Sigmoid colon (tissue), 7 donors: Measurements from ENCODE around the gene ARID3B. TPM values are rescaled to one million over a fixed set of nuclear protein-coding genes. Genes with fewer than 3 reads are reported as not detected.
"Not testable (repeated sequence)": the region's sequence is repeated elsewhere in the genome, so short reads cannot be mapped to it uniquely, and the experiment has no call there.

Experiments
- DNase-seq: peaks from one replicate; pipeline ENCODE4 v3.0.0-alpha.2; 2019
- H3K27ac ChIP-seq, 4 donors: fragments of 200-600 bp; sonication (generic); one replicate each; pipeline ENCODE4 v1.5.1; 2016 to 2019; ENCODE audit warnings: mild to moderate bottlenecking in 1 of 4
- H3K27me3 ChIP-seq, 3 donors: fragments of 200-600 bp; sonication (generic); one replicate each; pipeline ENCODE4 v1.5.1; 2019; ENCODE audit warnings: mild to moderate bottlenecking in 1 of 3
- H3K36me3 ChIP-seq, 4 donors: fragments of 200-600 bp; sonication (generic); one replicate each; pipeline ENCODE4 v1.5.1; 2016 to 2019
- H3K4me1 ChIP-seq, 4 donors: fragments of 200-600 bp; sonication (generic); one replicate each; pipeline ENCODE4 v1.5.1; 2017 to 2019
- H3K4me3 ChIP-seq, 4 donors: fragments of 200-600 bp; sonication (generic); one replicate each; pipeline ENCODE4 v1.5.1; 2017 to 2019; ENCODE audit warnings: mild to moderate bottlenecking in 2 of 4, moderate library complexity in 1 of 4
- H3K9me3 ChIP-seq, 4 donors: fragments of 200-600 bp in 3 of 4; sonication (generic) in 3 of 4; one replicate each; pipeline versions ENCODE4 v1.5.1 to v1.6.1; 2013 to 2019
- EP300 ChIP-seq, 4 donors: sonication (generic); formaldehyde crosslinking; IDR thresholded peaks; one replicate each; pipeline ENCODE4 v1.6.1; 2017; ENCODE audit warnings: antibody characterized with exemption in 4 of 4
- POLR2A ChIP-seq, 2 donors: fragments of 450-650 bp; IDR thresholded peaks; one replicate each; pipeline ENCODE4 v1.6.1; 2016; ENCODE audit warnings: antibody characterized with exemption in 2 of 2, mild to moderate bottlenecking in 2 of 2, moderate library complexity in 2 of 2
- POLR2AphosphoS5 ChIP-seq, 4 donors: sonication (generic); formaldehyde crosslinking; IDR thresholded peaks; one replicate each; pipeline ENCODE4 v1.6.1; 2017; ENCODE audit warnings: antibody characterized with exemption in 4 of 4
- WGBS, 2 donors: extraction: QIAGEN DNeasy Blood & Tissue Kit; methylation state at CpG; one replicate each; pipeline ENCODE4 v1.1.7; 2013; 5-methylcytosine and 5-hydroxymethylcytosine counted together
- intact Hi-C: fragments of 100-400 bp; cut with DNase I; formaldehyde crosslinking; loops from one replicate; pipeline ENCODE4 v1.15.1; 2023
- polyA plus RNA-seq, 3 donors: library from polyadenylated mRNA; stranded (reverse); fragments of 200-250 nt; gene quantifications; one replicate each; pipeline ENCODE4 v1.2.3, GENCODE V29; 2013
- total RNA-seq, 4 donors: library from RNA; depleted of rRNA; stranded (reverse); fragments of >200 nt; gene quantifications; one replicate each; pipeline ENCODE4 v1.1.0, GENCODE V29; 2016
- TF ChIP-seq, protein P1 (sequence below), 4 experiments: fragments of 450-650 bp in 3 of 4; fragments of 200-600 bp in 1 of 4; IDR thresholded peaks; one replicate each; pipeline ENCODE4 v1.5.1; 2016 to 2019; ENCODE audit warnings: antibody characterized with exemption in 4 of 4, mild to moderate bottlenecking in 3 of 4, moderate library complexity in 2 of 4
- donor health status: healthy with polysubstance abuse.
- donor health status: Bipolar disorder and iron deficiency.
- donor health status: healthy.

ARID3B gene
- total and polyA plus RNA-seq, 7 donors: 2.3 to 9.7 (median 5.3) TPM

DNA sequence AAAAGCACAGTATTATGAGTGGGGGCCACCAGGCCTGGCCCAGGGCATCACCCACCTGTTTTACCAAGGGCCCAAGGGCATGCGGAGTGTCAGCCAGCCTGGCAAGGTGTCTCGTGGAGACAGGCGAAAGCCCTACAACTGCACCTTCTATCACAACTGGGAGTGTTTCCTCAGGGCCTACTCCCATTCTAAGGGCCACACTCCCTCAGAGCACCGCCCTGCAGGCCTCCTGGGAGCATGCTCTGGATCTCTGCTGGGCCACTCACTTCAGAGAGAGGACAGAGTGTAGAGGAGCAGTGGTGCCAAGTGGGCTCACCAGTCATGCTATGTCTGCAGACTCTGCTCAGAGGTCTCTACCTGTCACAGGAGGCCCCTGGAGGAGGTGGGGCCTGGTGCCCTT, 53.4 kb downstream of the ARID3B start:
- TF ChIP-seq POLR2A (IDR thresholded peaks at IDR 0.05) (no peak), EP300 (IDR thresholded peaks at IDR 0.05) (no peak), POLR2AphosphoS5 (IDR thresholded peaks at IDR 0.05) (no peak)
- TF ChIP-seq, protein P1, sequence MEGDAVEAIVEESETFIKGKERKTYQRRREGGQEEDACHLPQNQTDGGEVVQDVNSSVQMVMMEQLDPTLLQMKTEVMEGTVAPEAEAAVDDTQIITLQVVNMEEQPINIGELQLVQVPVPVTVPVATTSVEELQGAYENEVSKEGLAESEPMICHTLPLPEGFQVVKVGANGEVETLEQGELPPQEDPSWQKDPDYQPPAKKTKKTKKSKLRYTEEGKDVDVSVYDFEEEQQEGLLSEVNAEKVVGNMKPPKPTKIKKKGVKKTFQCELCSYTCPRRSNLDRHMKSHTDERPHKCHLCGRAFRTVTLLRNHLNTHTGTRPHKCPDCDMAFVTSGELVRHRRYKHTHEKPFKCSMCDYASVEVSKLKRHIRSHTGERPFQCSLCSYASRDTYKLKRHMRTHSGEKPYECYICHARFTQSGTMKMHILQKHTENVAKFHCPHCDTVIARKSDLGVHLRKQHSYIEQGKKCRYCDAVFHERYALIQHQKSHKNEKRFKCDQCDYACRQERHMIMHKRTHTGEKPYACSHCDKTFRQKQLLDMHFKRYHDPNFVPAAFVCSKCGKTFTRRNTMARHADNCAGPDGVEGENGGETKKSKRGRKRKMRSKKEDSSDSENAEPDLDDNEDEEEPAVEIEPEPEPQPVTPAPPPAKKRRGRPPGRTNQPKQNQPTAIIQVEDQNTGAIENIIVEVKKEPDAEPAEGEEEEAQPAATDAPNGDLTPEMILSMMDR (IDR thresholded peaks at IDR 0.05): no peak
- Histone ChIP-seq H3K27me3 (no peaks in the 10 kb centered on the region), H3K4me3 (no peak overlapping the region), H3K9me3 (no peaks in the 10 kb centered on the region), H3K36me3 (peaks cover 8 to 58% (median 19%) of the 10 kb centered on the region in 4 donors), H3K4me1 (peaks cover 0 to 13% (median 12%) of the 10 kb centered on the region in 4 donors), H3K27ac (no peak overlapping the region)
- intact Hi-C loops: no loop called here
- WGBS, 2 donors: 93 to 95% methylated on average over 4 of the region's 4 CpGs
- no peak for DNase-seq

DNA sequence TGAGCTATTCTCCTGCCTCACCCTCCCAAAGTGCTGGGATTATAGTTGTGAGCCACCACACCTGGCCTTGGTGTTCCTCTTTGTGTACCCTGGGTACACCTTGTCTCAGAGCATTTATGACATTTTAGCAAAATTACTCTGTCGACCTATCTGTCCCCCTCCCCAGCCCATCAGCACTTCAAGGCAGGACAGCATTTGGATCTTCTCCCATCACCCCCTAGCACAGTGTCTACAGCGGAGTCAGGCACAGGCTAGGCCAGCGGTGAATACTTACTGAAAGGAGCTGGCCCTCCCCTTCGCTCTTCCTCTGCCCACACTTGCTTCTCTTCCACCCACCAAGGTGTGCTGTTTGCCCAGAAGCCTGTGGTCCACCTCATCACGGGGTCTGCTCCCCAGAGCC, 54.3 kb downstream of the ARID3B start:
- Histone ChIP-seq H3K4me1 (peaks cover 0 to 21% (median 18%) of the 10 kb centered on the region in 4 donors), H3K27ac (no peak overlapping the region), H3K4me3 (no peak overlapping the region), H3K9me3 (no peaks in the 10 kb centered on the region), H3K27me3 (no peaks in the 10 kb centered on the region), H3K36me3 (peaks cover 6 to 50% (median 17%) of the 10 kb centered on the region in 4 donors)
- TF ChIP-seq POLR2AphosphoS5 (IDR thresholded peaks at IDR 0.05): no peak
- TF ChIP-seq EP300 (IDR thresholded peaks at IDR 0.05): no peak
- TF ChIP-seq, protein P1 (IDR thresholded peaks at IDR 0.05): no peak
- TF ChIP-seq POLR2A (IDR thresholded peaks at IDR 0.05): no peak
- DNase-seq: no peak
- 89 to 95% methylated on average over 5 of the region's 5 CpGs for WGBS, 2 donors
- intact Hi-C loops: no loop called here

DNA sequence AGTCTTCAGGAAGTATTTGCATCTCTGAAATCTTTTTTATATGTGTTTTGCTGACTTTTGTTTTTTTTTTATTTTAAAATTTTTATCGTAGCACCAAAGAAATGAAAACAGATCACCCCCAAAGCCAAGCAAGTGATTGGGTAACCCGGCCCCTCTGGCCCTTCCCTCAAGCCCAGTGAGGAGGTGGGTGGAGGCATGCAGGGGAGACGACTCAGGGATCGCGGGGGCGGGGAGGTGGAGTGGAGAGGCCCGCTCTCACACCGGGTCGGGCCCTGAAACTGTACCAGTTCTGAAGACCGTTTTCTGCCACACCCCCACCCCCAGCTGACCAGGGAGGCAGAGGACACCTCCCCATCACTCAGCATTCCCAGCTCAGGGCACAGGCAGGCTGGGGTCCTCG, 55.7 kb downstream of the ARID3B start:
- H3K27me3 ChIP-seq, H3K4me3 ChIP-seq, DNase-seq, H3K9me3 ChIP-seq, intact Hi-C loops, H3K27ac ChIP-seq: not testable (repeated sequence)
- Histone ChIP-seq H3K4me1 (peaks cover 0 to 24% (median 22%) of the 10 kb centered on the region in 4 donors), H3K36me3 (peaks cover 0 to 36% (median 10%) of the 10 kb centered on the region in 4 donors)
- 82 to 86% methylated on average over 10 to 11 of the region's 11 CpGs for WGBS, 2 donors

DNA sequence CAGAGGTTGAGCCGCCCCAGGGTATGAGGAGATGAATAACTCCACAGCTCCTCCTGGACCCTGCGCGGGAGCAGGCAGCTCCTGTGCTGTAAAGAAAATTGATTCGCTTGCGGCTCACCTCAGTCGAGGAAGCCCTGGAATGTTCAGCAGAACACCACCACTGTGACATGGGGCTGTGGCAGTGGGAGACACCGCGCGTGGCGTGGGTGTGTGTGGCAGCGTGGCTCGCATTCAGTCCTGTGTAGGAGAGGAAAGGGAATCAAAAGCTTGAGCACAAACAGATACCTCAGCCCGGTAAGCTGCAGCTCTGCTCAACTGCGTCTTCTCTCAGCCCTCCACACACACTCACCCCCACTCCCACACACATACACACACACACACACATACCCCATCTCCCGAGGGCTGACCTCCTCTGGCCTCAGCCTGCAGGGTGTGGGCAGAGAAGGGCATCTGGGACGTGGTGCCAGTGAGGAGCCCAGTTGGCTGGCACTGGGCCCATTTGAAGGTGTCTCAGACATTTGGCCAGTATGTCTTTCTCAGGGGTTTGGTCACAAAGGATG, 56.2 kb downstream of the ARID3B start:
- Histone ChIP-seq H3K4me1 (peaks cover 0 to 24% (median 22%) of the 10 kb centered on the region in 4 donors), H3K27ac (peak overlapping the region in 1 of 4 donors; percentile 85), H3K36me3 (peaks cover 0 to 31% (median 8%) of the 10 kb centered on the region in 4 donors)
- intact Hi-C loops, H3K9me3 ChIP-seq, H3K4me3 ChIP-seq, H3K27me3 ChIP-seq, DNase-seq: not testable (repeated sequence)
- 92 to 93% methylated on average over 16 of the region's 16 CpGs for WGBS, 2 donors

DNA sequence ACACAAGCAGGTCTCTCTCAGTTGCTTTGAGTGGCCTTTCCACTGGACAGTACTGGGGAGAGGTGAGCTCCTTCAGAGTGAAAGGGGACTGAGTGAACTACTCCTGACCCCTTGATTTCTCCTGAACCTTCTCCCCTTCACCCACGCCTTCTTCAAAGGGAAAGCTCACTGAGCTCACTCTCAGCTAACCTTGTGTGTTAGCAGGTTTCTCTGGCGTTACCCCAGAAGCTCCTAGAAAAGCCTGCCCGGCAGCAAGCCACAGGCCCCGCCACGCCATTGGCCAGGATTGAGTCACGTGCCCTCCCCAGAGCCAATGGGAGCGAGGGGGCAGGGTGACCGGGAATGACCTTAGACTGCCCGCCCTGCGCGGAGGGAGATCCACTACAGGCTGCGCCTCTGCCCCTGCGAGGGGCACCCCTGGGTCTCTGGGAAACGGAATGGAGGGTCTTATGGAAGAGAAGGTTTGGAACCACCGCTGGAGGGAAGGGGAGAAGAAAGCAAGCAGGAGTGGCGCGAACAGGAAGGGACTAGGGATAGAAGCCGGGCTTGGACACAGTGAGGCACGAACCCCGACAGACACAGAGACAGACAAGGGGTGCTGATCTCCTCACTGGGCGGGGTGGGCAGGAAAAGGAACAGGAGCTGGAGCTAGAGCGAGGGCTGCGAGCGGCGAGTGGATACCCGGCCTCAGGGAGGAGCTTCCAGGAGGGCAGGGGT, 57.3 kb downstream of the ARID3B start:
- Histone ChIP-seq H3K27ac (peak overlapping the region; percentile 85 to 93 (median 88)), H3K9me3 (no peaks in the 10 kb centered on the region), H3K4me1 (peaks cover 0 to 24% (median 22%) of the 10 kb centered on the region in 4 donors), H3K36me3 (peaks cover 0 to 20% (median under 1%) of the 10 kb centered on the region in 4 donors), H3K4me3 (peak overlapping the region; percentile 47 to 68 (median 60)), H3K27me3 (no peaks in the 10 kb centered on the region)
- TF ChIP-seq, protein P1 (IDR thresholded peaks at IDR 0.05): no peak
- peak; percentile 83 to 89 for TF ChIP-seq POLR2A (IDR thresholded peaks at IDR 0.05)
- TF ChIP-seq EP300 (IDR thresholded peaks at IDR 0.05): no peak
- TF ChIP-seq POLR2AphosphoS5 (IDR thresholded peaks at IDR 0.05): peak; percentile 91 to 98 (median 97)
- DNase-seq: peak; percentile 98
- 0 to 1% methylated on average over 26 of the region's 26 CpGs for WGBS, 2 donors
- intact Hi-C loops: loop anchor here (1.0 to 2.0 kb wide), 3 partner anchors 16 to 137 kb away; partner anchors contain the start of genes ARID3B and UBL7
